ENCODE data around the gene TCFL5. TPM values are rescaled to one million over a fixed set of nuclear protein-coding genes. Genes with fewer than 3 reads are reported as not detected.
A peak's percentile ranks its signal among the peaks of the same experiment; 100 is the strongest.

TCFL5 gene
- total and polyA plus RNA-seq, 10 of the 15 experiments (the other 5 are each of a cell fraction or from before 2014, with no cell fraction given), result 0.48 to 8.1 (median 3.8) TPM

GRCh38 chr20:62801284-62802010, 60.2 kb downstream of the TCFL5 start:
- no peak for DNase-seq (ENCODE audit: low read depth, low spot score)
- H3K4me1 ChIP-seq (ENCODE audit: control insufficient read depth, insufficient read depth, low read length), result peaks cover 12% of the 10 kb centered on the region
- no peak overlapping the region for H2AFZ ChIP-seq (ENCODE audit: control insufficient read depth, low read depth, low read length)
- H3K79me2 ChIP-seq (ENCODE audit: control insufficient read depth, insufficient read depth, low read length), result peaks cover 22% of the 10 kb centered on the region
- WGBS (ENCODE audit: insufficient coverage, insufficient replicate concordance, low lambda C conversion rate, missing lambda C conversion rate), result 86% methylated on average over 15 of the region's 15 CpGs
- ChIA-PET RAD21 (ENCODE audit: unreplicated experiment) (no interaction called here), SMC1A (ENCODE audit: uncharacterized antibody, unreplicated experiment) (interaction anchor here (0.6 kb wide), 1 partner anchor 410 kb away, joined by 3 read pairs; no protein-coding TSS in a partner anchor), CTCF (no interaction called here), POLR2A (no interaction called here)
- H3K27ac ChIP-seq (ENCODE audit: control insufficient read depth, insufficient read depth), result no peak overlapping the region
- FAIRE-seq, result no peak
- no peak overlapping the region for H3K4me3 ChIP-seq
- BruUV-seq (replicated peaks), result no TSS peak
- H3K27me3 ChIP-seq (replicated peaks in 1 of 2; ENCODE audit: control insufficient read depth in 2 of 2, insufficient read depth in 2 of 2, low read length in 1 of 2), result no peaks in the 10 kb centered on the region
- no peaks in the 10 kb centered on the region for H4K20me1 ChIP-seq (ENCODE audit: control insufficient read depth, insufficient read depth)
- intact Hi-C loops (cut with micrococcal nuclease; ENCODE audit: unreplicated experiment), result no loop called here
- no peaks in the 10 kb centered on the region for H3K9me3 ChIP-seq (replicated peaks; ENCODE audit: control insufficient read depth, insufficient read depth, low read length)
- ATAC-seq, result no peak
- no peak overlapping the region for H3K4me2 ChIP-seq (ENCODE audit: control insufficient read depth, insufficient read depth)
- TF ChIP-seq POLR2A (IDR thresholded peaks at IDR 0.05; ENCODE audit: low read depth, low read length) (peak; percentile 25; the same call in 1 of the 2 replicates), PKNOX1 (IDR thresholded peaks at IDR 0.05) (no peak)
- H3K9ac ChIP-seq (ENCODE audit: control insufficient read depth, insufficient read depth, low read length), result no peak overlapping the region
- in situ Hi-C loops (cut with MboI), result no loop called here
- H3K36me3 ChIP-seq (ENCODE audit: control insufficient read depth in 2 of 2, insufficient read depth in 2 of 2, low read length in 1 of 2), result peaks cover 5 to 11% of the 10 kb centered on the region in 2 experiments

- H3K27me3 ChIP-seq (replicated peaks in 1 of 2; ENCODE audit: control insufficient read depth in 2 of 2, insufficient read depth in 2 of 2, low read length in 1 of 2), result no peaks in the 10 kb centered on the region
- H2AFZ ChIP-seq (ENCODE audit: control insufficient read depth, low read depth, low read length), result no peak overlapping the region
- POLR2A ChIA-PET, result no interaction called here
- H3K9ac ChIP-seq (ENCODE audit: control insufficient read depth, insufficient read depth, low read length), result no peak overlapping the region
- RAD21 ChIA-PET (ENCODE audit: unreplicated experiment), result no interaction called here
- H3K9me3 ChIP-seq (replicated peaks; ENCODE audit: control insufficient read depth, insufficient read depth, low read length), result no peaks in the 10 kb centered on the region
- H3K79me2 ChIP-seq (ENCODE audit: control insufficient read depth, insufficient read depth, low read length), result peaks cover 13% of the 10 kb centered on the region
- no TSS peak for BruUV-seq (replicated peaks)
- H3K36me3 ChIP-seq (ENCODE audit: control insufficient read depth in 2 of 2, insufficient read depth in 2 of 2, low read length in 1 of 2), result peaks cover 5 to 11% of the 10 kb centered on the region in 2 experiments
- SMC1A ChIA-PET (ENCODE audit: uncharacterized antibody, unreplicated experiment), result interaction anchor here (0.6 kb wide), 1 partner anchor 409 kb away, joined by 3 read pairs; no protein-coding TSS in a partner anchor
- H3K4me1 ChIP-seq (ENCODE audit: control insufficient read depth, insufficient read depth, low read length), result peaks cover 10% of the 10 kb centered on the region
- H3K4me3 ChIP-seq, result no peak overlapping the region
- ATAC-seq (no peak), DNase-seq (ENCODE audit: low read depth, low spot score) (no peak), FAIRE-seq (no peak)
- 96% methylated on average over 26 of the region's 26 CpGs for WGBS (ENCODE audit: insufficient coverage, insufficient replicate concordance, low lambda C conversion rate, missing lambda C conversion rate)
- no peak overlapping the region for H3K27ac ChIP-seq (ENCODE audit: control insufficient read depth, insufficient read depth)
- in situ Hi-C loops (cut with MboI) (no loop called here), intact Hi-C loops (cut with micrococcal nuclease; ENCODE audit: unreplicated experiment) (no loop called here)
- no peaks in the 10 kb centered on the region for H4K20me1 ChIP-seq (ENCODE audit: control insufficient read depth, insufficient read depth)
- H3K4me2 ChIP-seq (ENCODE audit: control insufficient read depth, insufficient read depth), result no peak overlapping the region
- CTCF ChIA-PET, result no interaction called here
- no peak for TF ChIP-seq ASH2L (IDR thresholded peaks at IDR 0.05; ENCODE audit: borderline replicate concordance, low read depth)
- no peak for TF ChIP-seq GABPA (IDR thresholded peaks at IDR 0.05; ENCODE audit: low read depth)
- TF ChIP-seq MAX (IDR thresholded peaks at IDR 0.05; ENCODE audit: low read depth, low read length), result no peak
- TF ChIP-seq MYC (IDR thresholded peaks at IDR 0.05; ENCODE audit: insufficient read depth, insufficient read length, insufficient replicate concordance, low read length, severe bottlenecking), result no peak
- TF ChIP-seq NR2F1 (conservative IDR thresholded peaks at IDR 0.05), result no peak
- TF ChIP-seq SIN3A (IDR thresholded peaks at IDR 0.05; ENCODE audit: low read depth, low read length), result no peak
- no peak for TF ChIP-seq ZNF592 (IDR thresholded peaks at IDR 0.05)
These were observed 61.0 kb downstream of the TCFL5 start for GRCh38 chr20:62800314-62801259.
